Activated T-cell treated with anti-CD3 and anti-CD28 coated beads for 24 hours (primary cell): ENCODE measurements around the gene COMMD9.

ENCODE experiments used
- DNase-seq: peaks from one replicate; pipeline ENCODE4 v3.0.0-alpha.2; 2020; ENCODE audit warnings: low read depth

COMMD9 gene

DNA sequence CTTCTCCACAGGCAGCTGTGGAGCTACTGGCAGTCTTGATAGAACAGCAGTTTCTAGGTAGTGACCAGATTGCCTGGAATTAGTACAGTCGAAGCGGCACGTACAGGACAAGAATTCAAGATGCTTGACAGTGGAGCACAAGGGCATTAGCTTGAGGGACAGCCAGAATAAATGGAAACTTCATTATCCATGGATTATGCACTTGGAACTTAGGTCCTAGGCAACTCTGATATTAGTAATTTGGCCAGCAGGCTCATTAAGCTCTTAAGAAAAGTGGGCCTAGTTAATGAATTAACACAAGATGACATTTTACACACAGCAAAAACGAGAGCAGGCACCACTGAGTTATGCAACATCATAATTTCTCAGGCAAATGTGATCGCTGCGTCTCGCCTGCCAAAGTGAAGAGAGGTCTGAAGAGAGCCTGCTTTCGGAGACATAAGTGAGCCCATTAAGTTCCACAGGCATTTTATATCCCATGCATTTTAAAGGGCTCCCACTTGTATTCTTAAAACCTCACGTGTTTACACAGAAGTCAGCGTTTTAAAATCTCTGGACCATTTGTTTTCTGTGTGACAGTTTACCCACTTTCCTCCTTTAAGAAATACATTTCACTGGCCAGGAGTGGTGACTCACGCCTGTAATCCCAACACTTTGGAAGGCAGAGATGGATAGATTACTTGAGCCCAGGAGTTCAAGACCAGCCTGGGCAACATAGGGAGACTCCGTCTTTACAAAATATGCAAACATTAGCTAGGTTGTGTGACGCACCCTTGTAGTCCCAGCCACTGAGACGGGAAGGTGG, 66.2 kb downstream of the COMMD9 start:
- no peak for DNase-seq
